ENCODE results near the gene ACTG1. TPM values are rescaled to one million over a fixed set of nuclear protein-coding genes. Genes with fewer than 3 reads are reported as not detected.
A peak's percentile ranks its signal among the peaks of the same experiment; 100 is the strongest.

ACTG1 gene
- total RNA-seq, 2 donors from 2014 or later = 4,461 to 5,616 TPM

- Mint-ChIP-seq H3K4me3 (no peak overlapping the region), H3K27ac (no peak overlapping the region), H3K4me1 (peaks cover 5% of the 10 kb centered on the region), H3K27me3 (ENCODE audit: insufficient read depth) (no peaks in the 10 kb centered on the region), H3K36me3 (ENCODE audit: low read depth) (peaks cover 27% of the 10 kb centered on the region), H3K9me3 (no peaks in the 10 kb centered on the region)
- peaks cover 38% of the 10 kb centered on the region for H3K36me3 ChIP-seq (ENCODE audit: control insufficient read depth, insufficient read depth, low read length)
- H3K9ac ChIP-seq (ENCODE audit: extremely low read depth, low read length, poor library complexity, severe bottlenecking) = no peak overlapping the region
- H3K4me3 ChIP-seq (ENCODE audit: low read length) = no peak overlapping the region
- DNase-seq = no peak
- no peak overlapping the region for H3K27ac ChIP-seq (ENCODE audit: low read depth, low read length)
- WGBS, 2 experiments (ENCODE audit: insufficient coverage in 1 of 2, insufficient read length in 1 of 2) = 94 to 96% methylated on average over 4 to 6 of the region's 6 CpGs
- no peaks in the 10 kb centered on the region for H3K9me3 ChIP-seq (ENCODE audit: control insufficient read depth, low read length)
- TF ChIP-seq, protein P1, sequence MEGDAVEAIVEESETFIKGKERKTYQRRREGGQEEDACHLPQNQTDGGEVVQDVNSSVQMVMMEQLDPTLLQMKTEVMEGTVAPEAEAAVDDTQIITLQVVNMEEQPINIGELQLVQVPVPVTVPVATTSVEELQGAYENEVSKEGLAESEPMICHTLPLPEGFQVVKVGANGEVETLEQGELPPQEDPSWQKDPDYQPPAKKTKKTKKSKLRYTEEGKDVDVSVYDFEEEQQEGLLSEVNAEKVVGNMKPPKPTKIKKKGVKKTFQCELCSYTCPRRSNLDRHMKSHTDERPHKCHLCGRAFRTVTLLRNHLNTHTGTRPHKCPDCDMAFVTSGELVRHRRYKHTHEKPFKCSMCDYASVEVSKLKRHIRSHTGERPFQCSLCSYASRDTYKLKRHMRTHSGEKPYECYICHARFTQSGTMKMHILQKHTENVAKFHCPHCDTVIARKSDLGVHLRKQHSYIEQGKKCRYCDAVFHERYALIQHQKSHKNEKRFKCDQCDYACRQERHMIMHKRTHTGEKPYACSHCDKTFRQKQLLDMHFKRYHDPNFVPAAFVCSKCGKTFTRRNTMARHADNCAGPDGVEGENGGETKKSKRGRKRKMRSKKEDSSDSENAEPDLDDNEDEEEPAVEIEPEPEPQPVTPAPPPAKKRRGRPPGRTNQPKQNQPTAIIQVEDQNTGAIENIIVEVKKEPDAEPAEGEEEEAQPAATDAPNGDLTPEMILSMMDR (conservative IDR thresholded peaks at IDR 0.05) = no peak
- no peaks in the 10 kb centered on the region for H3K27me3 ChIP-seq (ENCODE audit: control insufficient read depth, insufficient read depth, low read length, poor library complexity, severe bottlenecking)
- peaks cover 3% of the 10 kb centered on the region for H3K4me1 ChIP-seq (ENCODE audit: control insufficient read depth, insufficient read depth, low read length)
These were observed 44.3 kb upstream of the ACTG1 start for GRCh38 chr17:81556863-81557262.

GRCh38 chr17:81556175-81556691, 43.6 kb upstream of the ACTG1 start:
- no peak overlapping the region for H3K27ac Mint-ChIP-seq
- 87 to 95% methylated on average over 8 to 9 of the region's 9 CpGs for whole genome bisulfite sequencing, 2 experiments (ENCODE audit: insufficient coverage in 1 of 2, insufficient read length in 1 of 2)
- H3K27me3 Mint-ChIP-seq (ENCODE audit: insufficient read depth) = no peaks in the 10 kb centered on the region
- no peaks in the 10 kb centered on the region for H3K9me3 Mint-ChIP-seq
- no peak for DNase-seq
- TF ChIP-seq, protein P1 (conservative IDR thresholded peaks at IDR 0.05) = no peak
- no peak overlapping the region for H3K4me3 ChIP-seq (ENCODE audit: low read length)
- H3K36me3 ChIP-seq (ENCODE audit: control insufficient read depth, insufficient read depth, low read length) = peaks cover 32% of the 10 kb centered on the region
- H3K36me3 Mint-ChIP-seq (ENCODE audit: low read depth) = peaks cover 22% of the 10 kb centered on the region
- H3K27ac ChIP-seq (ENCODE audit: low read depth, low read length) = no peak overlapping the region
- no peaks in the 10 kb centered on the region for H3K27me3 ChIP-seq (ENCODE audit: control insufficient read depth, insufficient read depth, low read length, poor library complexity, severe bottlenecking)
- H3K4me1 Mint-ChIP-seq = peaks cover 8% of the 10 kb centered on the region
- no peaks in the 10 kb centered on the region for H3K9me3 ChIP-seq (ENCODE audit: control insufficient read depth, low read length)
- H3K4me1 ChIP-seq (ENCODE audit: control insufficient read depth, insufficient read depth, low read length) = peaks cover 3% of the 10 kb centered on the region
- no peak overlapping the region for H3K4me3 Mint-ChIP-seq
- no peak overlapping the region for H3K9ac ChIP-seq (ENCODE audit: extremely low read depth, low read length, poor library complexity, severe bottlenecking)

GRCh38 chr17:81553616-81554181, 41.1 kb upstream of the ACTG1 start:
- Histone ChIP-seq H3K4me3 (ENCODE audit: low read length) (peak overlapping the region; percentile 95), H3K9me3 (ENCODE audit: control insufficient read depth, low read length) (no peaks in the 10 kb centered on the region), H3K9ac (ENCODE audit: extremely low read depth, low read length, poor library complexity, severe bottlenecking) (peak overlapping the region; percentile 36), H3K27ac (ENCODE audit: low read depth, low read length) (peak overlapping the region; percentile 49), H3K36me3 (ENCODE audit: control insufficient read depth, insufficient read depth, low read length) (peaks cover 32% of the 10 kb centered on the region), H3K4me1 (ENCODE audit: control insufficient read depth, insufficient read depth, low read length) (peaks cover 3% of the 10 kb centered on the region), H3K27me3 (ENCODE audit: control insufficient read depth, insufficient read depth, low read length, poor library complexity, severe bottlenecking) (no peaks in the 10 kb centered on the region)
- H3K27me3 Mint-ChIP-seq (ENCODE audit: insufficient read depth) = no peaks in the 10 kb centered on the region
- peaks cover 26% of the 10 kb centered on the region for H3K36me3 Mint-ChIP-seq (ENCODE audit: low read depth)
- peak overlapping the region; percentile 90 for H3K27ac Mint-ChIP-seq
- no peaks in the 10 kb centered on the region for H3K9me3 Mint-ChIP-seq
- 66 to 79% methylated on average over 19 to 24 of the region's 24 CpGs for WGBS, 2 experiments (ENCODE audit: insufficient coverage in 1 of 2, insufficient read length in 1 of 2)
- H3K4me1 Mint-ChIP-seq = peaks cover 10% of the 10 kb centered on the region
- no peak for DNase-seq
- TF ChIP-seq, protein P1 (conservative IDR thresholded peaks at IDR 0.05) = no peak
- peak overlapping the region; percentile 79 for H3K4me3 Mint-ChIP-seq
